A673 (cell line): ENCODE results near the gene AGAP1.

Experiments
- CTCF ChIP-seq: fragments of 300-800, 200-600 bp; sonication (generic); conservative IDR thresholded peaks from 2 replicates; pipeline ENCODE4 v1.5.1; 2017; ENCODE audit warnings: low read depth, mild to moderate bottlenecking, antibody characterized with exemption, low read length, moderate library complexity, mixed read lengths
- EZH2 ChIP-seq: fragments of 200-600 bp; sonication (generic); IDR thresholded peaks from 2 replicates; pipeline ENCODE4 v1.6.1; 2017; ENCODE audit warnings: borderline replicate concordance, low read depth, mild to moderate bottlenecking, mixed read lengths, antibody characterized with exemption, low read length; ENCODE audit not compliant: poor library complexity, severe bottlenecking

GRCh38 chr2:235658351-235659174 is 164.7 kb downstream of the AGAP1 start:
- no peak for TF ChIP-seq CTCF
- TF ChIP-seq EZH2 = no peak
